ENCODE results near the gene TDRD3. TPM values are rescaled to one million over a fixed set of nuclear protein-coding genes. Genes with fewer than 3 reads are reported as not detected.

TDRD3 gene
- total RNA-seq, 1 donor: 35.4 TPM

DNA sequence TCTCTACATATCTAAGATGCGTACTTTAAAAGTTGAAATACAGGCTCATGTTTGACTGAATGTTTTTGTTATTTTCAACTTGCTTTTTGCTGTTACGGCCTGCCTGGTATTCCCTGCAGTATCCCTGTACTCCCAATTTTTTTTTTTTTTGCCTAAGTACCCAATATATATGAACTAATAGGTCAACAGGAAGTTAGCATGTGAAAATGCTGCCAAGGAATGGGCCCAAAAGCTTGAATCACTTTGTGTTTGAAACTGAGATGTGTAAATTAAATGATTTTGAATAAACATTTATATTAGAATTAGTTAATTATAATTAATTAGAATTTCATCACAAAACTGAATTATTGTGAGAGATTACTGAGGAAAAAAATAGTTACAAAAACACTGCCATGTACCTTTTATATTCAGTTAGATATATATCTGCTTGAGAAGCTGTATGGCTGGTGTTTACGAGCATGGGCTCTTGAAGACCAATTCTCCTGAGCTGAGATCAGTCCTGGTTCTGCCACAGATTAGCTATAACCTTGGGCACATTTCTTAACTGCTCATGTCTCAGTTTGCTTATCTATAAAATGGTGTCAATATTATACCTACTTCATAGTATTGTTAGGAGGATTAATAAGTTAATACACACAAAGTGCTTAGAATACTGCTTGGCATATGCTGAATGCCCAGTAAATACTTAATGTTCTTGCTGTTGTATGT, 16.0 kb downstream of the TDRD3 start:
- H3K4me3 ChIP-seq (ENCODE audit: low read length): no peak overlapping the region
- no peaks in the 10 kb centered on the region for H3K27me3 ChIP-seq (ENCODE audit: insufficient read depth, low read length)

GRCh38 chr13:60414177-60414576, 17.2 kb downstream of the TDRD3 start:
- no peaks in the 10 kb centered on the region for H3K9me3 ChIP-seq (ENCODE audit: low read depth, low read length)
- H3K4me3 ChIP-seq (ENCODE audit: low read length): no peak overlapping the region
- H3K27me3 ChIP-seq (ENCODE audit: insufficient read depth, low read length): no peaks in the 10 kb centered on the region
- H3K4me1 ChIP-seq (ENCODE audit: insufficient read depth, low read length): no peaks in the 10 kb centered on the region

More for the DNA sequence above, 16.0 kb downstream of the TDRD3 start:
- H3K4me1 ChIP-seq (ENCODE audit: insufficient read depth, low read length): no peaks in the 10 kb centered on the region
- H3K9me3 ChIP-seq (ENCODE audit: low read depth, low read length): no peaks in the 10 kb centered on the region

- H3K9me3 ChIP-seq (ENCODE audit: low read depth, low read length): no peaks in the 10 kb centered on the region
- no peaks in the 10 kb centered on the region for H3K27me3 ChIP-seq (ENCODE audit: insufficient read depth, low read length)
- H3K4me1 ChIP-seq (ENCODE audit: insufficient read depth, low read length): no peaks in the 10 kb centered on the region
- H3K4me3 ChIP-seq (ENCODE audit: low read length): no peak overlapping the region
Observed at GRCh38 chr13:60417734-60418133, 20.7 kb downstream of the TDRD3 start.

- Histone ChIP-seq H3K27me3 (ENCODE audit: insufficient read depth, low read length) (no peaks in the 10 kb centered on the region), H3K4me1 (ENCODE audit: insufficient read depth, low read length) (no peaks in the 10 kb centered on the region), H3K9me3 (ENCODE audit: low read depth, low read length) (no peaks in the 10 kb centered on the region), H3K4me3 (ENCODE audit: low read length) (no peak overlapping the region)
Observed at GRCh38 chr13:60418954-60419353, 21.9 kb downstream of the TDRD3 start.

DNA sequence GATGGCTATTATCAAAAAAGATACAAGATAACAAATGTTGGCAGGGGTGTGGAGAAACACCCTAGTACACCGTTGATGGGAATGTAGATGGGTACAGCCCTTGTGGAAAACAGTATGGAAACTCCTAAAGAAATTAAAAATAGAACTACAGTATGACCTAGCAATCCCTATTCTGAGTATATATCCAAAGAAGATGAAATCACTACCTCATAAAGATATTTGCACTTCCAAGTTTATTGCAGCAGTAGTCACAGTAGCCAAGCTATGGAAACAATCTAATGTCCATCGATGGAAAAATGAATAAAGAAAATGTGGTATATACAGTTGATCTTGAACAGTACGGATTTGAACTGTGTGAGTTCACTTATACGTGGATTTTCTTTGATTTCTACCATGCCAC, 28.3 kb downstream of the TDRD3 start:
- Histone ChIP-seq H3K9me3 (ENCODE audit: low read depth, low read length) (no peaks in the 10 kb centered on the region), H3K27me3 (ENCODE audit: insufficient read depth, low read length) (no peaks in the 10 kb centered on the region), H3K4me3 (ENCODE audit: low read length) (no peak overlapping the region), H3K4me1 (ENCODE audit: insufficient read depth, low read length) (no peaks in the 10 kb centered on the region)

DNA sequence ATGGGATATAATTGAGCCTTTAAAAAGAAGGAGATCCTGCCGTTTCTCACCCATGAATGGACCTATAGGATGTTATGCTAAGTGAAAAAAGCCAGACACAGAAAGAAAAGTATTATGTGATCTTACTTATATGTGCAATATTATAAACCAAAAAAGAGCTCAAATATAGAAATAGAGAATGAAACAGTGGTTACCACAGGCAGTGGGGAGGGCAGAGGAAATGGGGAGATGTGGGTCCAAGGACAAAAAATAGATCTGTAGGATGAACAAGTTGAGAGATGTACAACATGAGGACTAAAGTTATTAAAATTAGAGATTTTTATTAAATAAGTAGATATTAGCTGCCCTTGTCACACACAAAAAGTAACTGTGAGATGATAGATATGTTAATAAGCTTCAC, 29.1 kb downstream of the TDRD3 start:
- no peak overlapping the region for H3K4me3 ChIP-seq (ENCODE audit: low read length)
- H3K9me3 ChIP-seq (ENCODE audit: low read depth, low read length): no peaks in the 10 kb centered on the region
- H3K27me3 ChIP-seq (ENCODE audit: insufficient read depth, low read length): no peaks in the 10 kb centered on the region

DNA sequence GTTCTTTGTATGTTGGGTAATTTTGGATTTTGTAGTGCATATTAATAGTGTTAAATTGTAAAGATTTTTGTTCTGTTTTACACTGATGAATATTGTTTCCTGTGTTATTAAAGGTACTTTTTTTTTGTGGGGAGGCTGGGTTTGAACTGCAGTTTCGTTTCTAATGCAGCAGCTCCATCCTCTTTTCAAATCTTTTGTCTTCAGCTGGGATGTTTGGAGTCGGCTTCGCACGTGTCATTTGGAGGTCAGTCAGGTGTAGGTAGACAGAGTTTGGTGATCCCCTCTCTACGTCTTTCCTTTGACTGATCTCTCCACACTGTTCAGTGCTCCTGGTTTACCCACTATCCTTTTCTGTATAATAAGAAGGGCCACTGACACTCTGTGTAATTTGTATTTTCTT, 30.3 kb downstream of the TDRD3 start:
- H3K4me3 ChIP-seq (ENCODE audit: low read length): no peak overlapping the region
- no peaks in the 10 kb centered on the region for H3K4me1 ChIP-seq (ENCODE audit: insufficient read depth, low read length)
- H3K9me3 ChIP-seq (ENCODE audit: low read depth, low read length): no peaks in the 10 kb centered on the region
- H3K27me3 ChIP-seq (ENCODE audit: insufficient read depth, low read length): no peaks in the 10 kb centered on the region

More for the DNA sequence above, 29.1 kb downstream of the TDRD3 start:
- no peaks in the 10 kb centered on the region for H3K4me1 ChIP-seq (ENCODE audit: insufficient read depth, low read length)

GRCh38 chr13:60431108-60431700, 34.2 kb downstream of the TDRD3 start:
- Histone ChIP-seq H3K27me3 (ENCODE audit: insufficient read depth, low read length) (no peaks in the 10 kb centered on the region), H3K9me3 (ENCODE audit: low read depth, low read length) (no peaks in the 10 kb centered on the region), H3K4me1 (ENCODE audit: insufficient read depth, low read length) (no peaks in the 10 kb centered on the region), H3K4me3 (ENCODE audit: low read length) (no peak overlapping the region)

- no peak overlapping the region for H3K4me3 ChIP-seq (ENCODE audit: low read length)
- no peaks in the 10 kb centered on the region for H3K27me3 ChIP-seq (ENCODE audit: insufficient read depth, low read length)
- no peaks in the 10 kb centered on the region for H3K4me1 ChIP-seq (ENCODE audit: insufficient read depth, low read length)
- H3K9me3 ChIP-seq (ENCODE audit: low read depth, low read length): no peaks in the 10 kb centered on the region
Observed at GRCh38 chr13:60433505-60433904, 36.5 kb downstream of the TDRD3 start.

DNA sequence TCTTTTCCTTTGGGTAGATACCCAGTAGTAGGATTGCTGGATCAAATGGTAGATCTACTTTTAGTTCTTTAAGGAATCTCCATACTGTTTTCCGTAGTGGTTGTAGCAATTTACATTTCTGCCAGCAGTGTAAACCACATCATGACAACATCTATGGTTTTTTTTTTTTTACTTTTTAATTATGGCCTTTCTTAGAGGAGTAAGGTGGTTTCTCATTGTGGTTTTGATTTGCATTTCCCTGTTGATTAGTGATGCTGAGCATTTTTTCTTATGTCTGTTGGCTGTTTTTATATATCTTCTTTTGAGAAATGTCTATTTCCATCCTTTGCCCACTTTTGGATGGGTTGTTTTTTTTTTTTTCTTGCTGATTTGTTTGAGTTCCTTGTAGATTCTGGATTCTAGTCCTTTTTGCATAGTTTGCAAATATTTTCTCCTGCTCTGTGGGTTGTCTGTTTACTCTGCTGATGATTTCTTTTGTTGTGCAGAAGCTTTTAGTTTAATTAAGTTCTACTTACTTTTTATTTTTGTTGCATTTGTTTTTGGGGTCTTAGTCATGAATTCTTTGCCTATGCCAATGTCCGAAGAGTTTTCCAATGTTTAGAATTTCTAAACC, 38.8 kb downstream of the TDRD3 start:
- Histone ChIP-seq H3K9me3 (ENCODE audit: low read depth, low read length) (no peaks in the 10 kb centered on the region), H3K4me3 (ENCODE audit: low read length) (no peak overlapping the region), H3K27me3 (ENCODE audit: insufficient read depth, low read length) (no peaks in the 10 kb centered on the region), H3K4me1 (ENCODE audit: insufficient read depth, low read length) (no peaks in the 10 kb centered on the region)

GRCh38 chr13:60439201-60439600, 42.2 kb downstream of the TDRD3 start:
- Histone ChIP-seq H3K4me1 (ENCODE audit: insufficient read depth, low read length) (no peaks in the 10 kb centered on the region), H3K27me3 (ENCODE audit: insufficient read depth, low read length) (no peaks in the 10 kb centered on the region), H3K9me3 (ENCODE audit: low read depth, low read length) (no peaks in the 10 kb centered on the region), H3K4me3 (ENCODE audit: low read length) (no peak overlapping the region)

- no peaks in the 10 kb centered on the region for H3K9me3 ChIP-seq (ENCODE audit: low read depth, low read length)
- H3K27me3 ChIP-seq (ENCODE audit: insufficient read depth, low read length): no peaks in the 10 kb centered on the region
- H3K4me1 ChIP-seq (ENCODE audit: insufficient read depth, low read length): no peaks in the 10 kb centered on the region
- H3K4me3 ChIP-seq (ENCODE audit: low read length): no peak overlapping the region
Observed at GRCh38 chr13:60441761-60442160, 44.7 kb downstream of the TDRD3 start.

GRCh38 chr13:60448907-60449510, 52.0 kb downstream of the TDRD3 start:
- Histone ChIP-seq H3K4me3 (ENCODE audit: low read length) (no peak overlapping the region), H3K9me3 (ENCODE audit: low read depth, low read length) (no peaks in the 10 kb centered on the region), H3K27me3 (ENCODE audit: insufficient read depth, low read length) (no peaks in the 10 kb centered on the region), H3K4me1 (ENCODE audit: insufficient read depth, low read length) (no peaks in the 10 kb centered on the region)

- Histone ChIP-seq H3K4me1 (ENCODE audit: insufficient read depth, low read length) (no peaks in the 10 kb centered on the region), H3K4me3 (ENCODE audit: low read length) (no peak overlapping the region), H3K9me3 (ENCODE audit: low read depth, low read length) (no peaks in the 10 kb centered on the region), H3K27me3 (ENCODE audit: insufficient read depth, low read length) (no peaks in the 10 kb centered on the region)
Observed at GRCh38 chr13:60453490-60453889, 56.5 kb downstream of the TDRD3 start.

DNA sequence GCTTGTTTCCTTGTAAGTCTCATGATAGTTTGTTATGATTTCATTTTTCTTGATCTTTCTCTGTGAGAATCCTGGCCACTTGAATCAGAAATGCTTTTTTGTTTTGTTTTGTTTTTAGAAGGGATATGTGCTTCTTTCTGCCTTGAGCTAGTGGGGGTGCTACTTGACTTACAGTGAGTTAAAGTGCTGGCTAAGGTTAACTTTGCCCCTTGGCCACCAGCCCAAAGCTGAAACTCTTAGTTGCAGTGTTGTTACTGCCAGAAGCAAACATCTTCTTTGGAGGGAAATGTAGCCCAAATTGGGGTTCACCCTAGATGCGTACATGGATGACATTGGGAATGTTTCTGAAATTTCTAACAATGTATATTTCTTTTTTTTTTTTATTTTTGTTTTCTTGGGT, 57.4 kb downstream of the TDRD3 start:
- Histone ChIP-seq H3K4me3 (ENCODE audit: low read length) (no peak overlapping the region), H3K4me1 (ENCODE audit: insufficient read depth, low read length) (no peaks in the 10 kb centered on the region), H3K9me3 (ENCODE audit: low read depth, low read length) (no peaks in the 10 kb centered on the region), H3K27me3 (ENCODE audit: insufficient read depth, low read length) (no peaks in the 10 kb centered on the region)
